ENCODE results near the gene ADAMTS9. TPM values are rescaled to one million over a fixed set of nuclear protein-coding genes. Genes with fewer than 3 reads are reported as not detected.

Gene ADAMTS9
- total and polyA plus RNA-seq, 2 donors (not counting 3 experiments of a cell fraction or from before 2014, with no cell fraction given), result 6.5 to 23.9 TPM

DNA sequence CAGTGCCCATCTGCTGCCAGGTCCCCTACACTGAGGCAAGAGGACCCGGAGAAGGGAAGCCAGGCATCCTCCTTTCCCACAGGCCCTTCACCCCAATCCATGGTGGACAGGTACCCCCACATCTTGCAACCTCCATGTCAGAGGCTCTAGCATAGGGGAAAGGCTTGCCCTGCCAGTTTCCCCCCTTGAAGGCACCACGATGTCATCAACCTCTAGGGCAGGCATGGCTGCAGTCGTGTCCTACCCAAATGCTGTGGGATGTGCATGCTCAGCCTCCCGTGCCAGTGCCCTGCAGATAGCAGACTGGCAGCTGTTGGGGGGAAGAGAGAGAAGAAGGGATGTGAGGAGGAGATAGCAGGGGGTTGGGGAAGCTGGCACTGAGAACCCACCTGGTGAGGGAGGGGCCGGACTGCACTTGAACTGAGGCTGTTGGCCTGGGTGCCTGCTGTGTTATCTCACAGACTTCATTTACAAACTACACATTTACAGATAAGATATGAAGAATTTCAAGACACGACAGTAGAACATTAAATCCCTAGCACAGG lies 197.5 kb downstream of the ADAMTS9 start:
- no peak overlapping the region for H3K27ac ChIP-seq (ENCODE audit: insufficient read depth, low read depth, low read length)
- ChIA-PET CTCF (no interaction called here), POLR2A (no interaction called here)
- no peak for DNase-seq (ENCODE audit: low read depth, low spot score)
- H3K9me1 ChIP-seq (replicated peaks; ENCODE audit: control insufficient read depth, extremely low read depth, insufficient read depth, low read length), result no peaks in the 10 kb centered on the region
- no peak for FAIRE-seq
- no peaks in the 10 kb centered on the region for H3K9me3 ChIP-seq (replicated peaks; ENCODE audit: control insufficient read depth, insufficient read depth, low read length)
- no peaks in the 10 kb centered on the region for H3K36me3 ChIP-seq (ENCODE audit: control insufficient read depth in 2 of 2, extremely low read depth in 1 of 2, insufficient read depth in 2 of 2, low read length in 2 of 2)
- TF ChIP-seq JUN (IDR thresholded peaks at IDR 0.05; ENCODE audit: borderline replicate concordance, insufficient read depth, insufficient read length, low read depth), result no peak
- no peak for TF ChIP-seq POLR2AphosphoS5 (IDR thresholded peaks at IDR 0.05; ENCODE audit: insufficient read depth, low read depth, low read length)
- no peak for TF ChIP-seq POLR2A (IDR thresholded peaks at IDR 0.05; ENCODE audit: low read depth, low read length)
- H2AFZ ChIP-seq (ENCODE audit: low read depth, low read length), result no peak overlapping the region
- H3K27me3 ChIP-seq (ENCODE audit: control insufficient read depth in 2 of 2, insufficient read depth in 2 of 2, low read length in 2 of 2), result peaks cover 60% of the 10 kb centered on the region in 2 experiments
- no peaks in the 10 kb centered on the region for H4K20me1 ChIP-seq (replicated peaks; ENCODE audit: control insufficient read depth, extremely low read depth, insufficient read depth, low read length)
- H3K4me2 ChIP-seq (ENCODE audit: insufficient read depth, low read length), result no peak overlapping the region
- H3K79me2 ChIP-seq (ENCODE audit: control insufficient read depth, insufficient read depth, low read length), result no peaks in the 10 kb centered on the region
- intact Hi-C loops (cut with micrococcal nuclease) (no loop called here), dilution Hi-C loops (cut with MboI; ENCODE audit: extremely low pct_ligation_motif_present, low sequenced_read_pairs) (no loop called here)
- H3K4me3 ChIP-seq (replicated peaks in 1 of 3; ENCODE audit: insufficient read depth in 1 of 3, low read depth in 1 of 3, low read length in 3 of 3), result no peak overlapping the region
- peaks cover 4% of the 10 kb centered on the region for H3K4me1 ChIP-seq (ENCODE audit: control insufficient read depth, extremely low read depth, insufficient read depth, low read length)
- no peak overlapping the region for H3K9ac ChIP-seq (replicated peaks; ENCODE audit: extremely low read depth, insufficient read depth, low read length)
- no TSS peak for BruUV-seq (replicated peaks)

DNA sequence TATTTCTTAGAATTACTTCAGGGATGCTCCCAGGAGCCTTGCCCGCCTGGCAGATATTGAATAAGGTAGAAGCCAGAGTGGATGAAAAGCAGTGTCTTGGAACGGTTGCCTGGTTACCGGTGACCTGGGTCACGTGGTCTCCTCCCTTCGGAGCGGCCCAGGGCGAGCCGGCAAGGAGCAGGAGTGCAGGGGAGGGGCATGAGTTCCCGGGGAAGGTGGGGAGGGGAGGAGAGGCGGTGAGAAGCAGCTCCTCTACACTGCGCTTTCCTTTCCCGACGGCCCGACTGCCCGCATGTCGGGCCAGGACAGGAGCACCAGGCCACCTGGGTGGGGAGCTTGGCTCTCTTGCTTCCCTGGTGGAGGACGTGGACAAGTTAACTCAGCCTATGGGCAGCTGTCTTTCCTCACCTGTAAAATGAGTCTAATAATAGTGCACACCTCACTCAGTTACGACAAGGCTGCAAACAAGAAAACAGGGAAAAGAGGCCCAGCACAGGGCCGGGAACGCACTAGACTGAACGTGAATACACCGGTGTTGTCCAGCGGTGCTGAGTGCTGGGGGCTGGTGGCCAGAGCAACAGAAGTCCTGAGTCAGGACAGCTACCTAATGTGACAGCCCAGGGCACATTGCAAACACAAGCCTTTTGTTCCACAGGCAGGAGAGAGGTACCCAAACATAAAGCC lies 198.3 kb downstream of the ADAMTS9 start:
- H3K4me2 ChIP-seq (ENCODE audit: insufficient read depth, low read length), result no peak overlapping the region

More for the DNA sequence above, 198.3 kb downstream of the ADAMTS9 start:
- H3K27ac ChIP-seq (ENCODE audit: insufficient read depth, low read depth, low read length), result no peak overlapping the region
- no peaks in the 10 kb centered on the region for H3K9me1 ChIP-seq (replicated peaks; ENCODE audit: control insufficient read depth, extremely low read depth, insufficient read depth, low read length)
- BruUV-seq (replicated peaks), result no TSS peak
- H3K79me2 ChIP-seq (ENCODE audit: control insufficient read depth, insufficient read depth, low read length), result no peaks in the 10 kb centered on the region
- dilution Hi-C loops (cut with MboI; ENCODE audit: extremely low pct_ligation_motif_present, low sequenced_read_pairs) (no loop called here), intact Hi-C loops (cut with micrococcal nuclease) (no loop called here)
- no peak overlapping the region for H3K9ac ChIP-seq (replicated peaks; ENCODE audit: extremely low read depth, insufficient read depth, low read length)
- ChIA-PET CTCF (interaction anchor here (1.0 to 1.9 kb wide), 2 partner anchors 458 to 459 kb away, joined by 3 to 6 read pairs; no protein-coding TSS in a partner anchor), POLR2A (no interaction called here)
- no peaks in the 10 kb centered on the region for H3K36me3 ChIP-seq (ENCODE audit: control insufficient read depth in 2 of 2, extremely low read depth in 1 of 2, insufficient read depth in 2 of 2, low read length in 2 of 2)
- TF ChIP-seq POLR2A (IDR thresholded peaks at IDR 0.05; ENCODE audit: low read depth, low read length) (no peak), EZH2 (IDR thresholded peaks at IDR 0.05; ENCODE audit: borderline replicate concordance, low read depth, low read length, severe bottlenecking) (no peak)
- TF ChIP-seq, protein P1, sequence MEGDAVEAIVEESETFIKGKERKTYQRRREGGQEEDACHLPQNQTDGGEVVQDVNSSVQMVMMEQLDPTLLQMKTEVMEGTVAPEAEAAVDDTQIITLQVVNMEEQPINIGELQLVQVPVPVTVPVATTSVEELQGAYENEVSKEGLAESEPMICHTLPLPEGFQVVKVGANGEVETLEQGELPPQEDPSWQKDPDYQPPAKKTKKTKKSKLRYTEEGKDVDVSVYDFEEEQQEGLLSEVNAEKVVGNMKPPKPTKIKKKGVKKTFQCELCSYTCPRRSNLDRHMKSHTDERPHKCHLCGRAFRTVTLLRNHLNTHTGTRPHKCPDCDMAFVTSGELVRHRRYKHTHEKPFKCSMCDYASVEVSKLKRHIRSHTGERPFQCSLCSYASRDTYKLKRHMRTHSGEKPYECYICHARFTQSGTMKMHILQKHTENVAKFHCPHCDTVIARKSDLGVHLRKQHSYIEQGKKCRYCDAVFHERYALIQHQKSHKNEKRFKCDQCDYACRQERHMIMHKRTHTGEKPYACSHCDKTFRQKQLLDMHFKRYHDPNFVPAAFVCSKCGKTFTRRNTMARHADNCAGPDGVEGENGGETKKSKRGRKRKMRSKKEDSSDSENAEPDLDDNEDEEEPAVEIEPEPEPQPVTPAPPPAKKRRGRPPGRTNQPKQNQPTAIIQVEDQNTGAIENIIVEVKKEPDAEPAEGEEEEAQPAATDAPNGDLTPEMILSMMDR (IDR thresholded peaks at IDR 0.05; ENCODE audit: extremely low read depth in 1 of 2, insufficient read depth in 1 of 2, low read depth in 1 of 2, low read length in 2 of 2), result no peak
- TF ChIP-seq, protein P2, sequence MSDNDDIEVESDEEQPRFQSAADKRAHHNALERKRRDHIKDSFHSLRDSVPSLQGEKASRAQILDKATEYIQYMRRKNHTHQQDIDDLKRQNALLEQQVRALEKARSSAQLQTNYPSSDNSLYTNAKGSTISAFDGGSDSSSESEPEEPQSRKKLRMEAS (IDR thresholded peaks at IDR 0.05; ENCODE audit: insufficient read depth, insufficient read length), result no peak
- H3K9me3 ChIP-seq (replicated peaks; ENCODE audit: control insufficient read depth, insufficient read depth, low read length), result no peaks in the 10 kb centered on the region
- peaks cover 52 to 56% of the 10 kb centered on the region in 2 experiments for H3K27me3 ChIP-seq (ENCODE audit: control insufficient read depth in 2 of 2, insufficient read depth in 2 of 2, low read length in 2 of 2)
- DNase-seq (ENCODE audit: low read depth, low spot score) (no peak), FAIRE-seq (no peak)
- H4K20me1 ChIP-seq (replicated peaks; ENCODE audit: control insufficient read depth, extremely low read depth, insufficient read depth, low read length), result no peaks in the 10 kb centered on the region
- H2AFZ ChIP-seq (ENCODE audit: low read depth, low read length), result no peak overlapping the region
- H3K4me1 ChIP-seq (ENCODE audit: control insufficient read depth, extremely low read depth, insufficient read depth, low read length), result peaks cover 4% of the 10 kb centered on the region
- H3K4me3 ChIP-seq (replicated peaks in 1 of 3; ENCODE audit: insufficient read depth in 1 of 3, low read depth in 1 of 3, low read length in 3 of 3), result no peak overlapping the region
